PC-9 (cell line): ENCODE data around the gene KRT77.

Source experiments
- CTCF ChIP-seq: fragments of 200-600 bp; sonication (generic); conservative IDR thresholded peaks from 2 replicates; pipeline ENCODE4 v1.6.1; 2017; ENCODE audit warnings: mixed run types, antibody characterized with exemption, mild to moderate bottlenecking, moderate library complexity
- EZH2 ChIP-seq: fragments of 200-600 bp; sonication (generic); IDR thresholded peaks from 2 replicates; pipeline ENCODE4 v1.8.0; 2017; ENCODE audit warnings: antibody characterized with exemption, low read depth

DNA sequence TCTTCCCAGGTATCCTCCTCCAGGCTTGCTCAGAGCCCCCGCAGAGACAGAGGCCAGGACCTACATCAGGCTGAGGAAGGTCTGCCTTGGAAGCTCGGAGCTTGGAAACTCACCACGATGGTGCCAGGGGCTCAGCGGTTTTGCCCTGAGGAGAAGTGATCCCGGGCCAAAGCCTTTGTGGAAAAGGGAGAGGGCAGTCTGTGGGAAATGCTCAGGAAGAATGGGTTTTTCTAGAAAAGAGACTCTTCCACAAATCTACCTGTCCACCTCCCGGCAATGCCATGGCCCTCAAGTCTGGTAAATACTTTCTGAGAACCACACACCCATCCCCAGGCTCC lies 59.3 kb downstream of the KRT77 start:
- TF ChIP-seq CTCF (no peak), EZH2 (no peak)
